Measurements from ENCODE around the gene SH2D4B. TPM values are rescaled to one million over a fixed set of nuclear protein-coding genes. Genes with fewer than 3 reads are reported as not detected.

Gene SH2D4B
- total RNA-seq, 4 donors from 2014 or later, result not detected

DNA sequence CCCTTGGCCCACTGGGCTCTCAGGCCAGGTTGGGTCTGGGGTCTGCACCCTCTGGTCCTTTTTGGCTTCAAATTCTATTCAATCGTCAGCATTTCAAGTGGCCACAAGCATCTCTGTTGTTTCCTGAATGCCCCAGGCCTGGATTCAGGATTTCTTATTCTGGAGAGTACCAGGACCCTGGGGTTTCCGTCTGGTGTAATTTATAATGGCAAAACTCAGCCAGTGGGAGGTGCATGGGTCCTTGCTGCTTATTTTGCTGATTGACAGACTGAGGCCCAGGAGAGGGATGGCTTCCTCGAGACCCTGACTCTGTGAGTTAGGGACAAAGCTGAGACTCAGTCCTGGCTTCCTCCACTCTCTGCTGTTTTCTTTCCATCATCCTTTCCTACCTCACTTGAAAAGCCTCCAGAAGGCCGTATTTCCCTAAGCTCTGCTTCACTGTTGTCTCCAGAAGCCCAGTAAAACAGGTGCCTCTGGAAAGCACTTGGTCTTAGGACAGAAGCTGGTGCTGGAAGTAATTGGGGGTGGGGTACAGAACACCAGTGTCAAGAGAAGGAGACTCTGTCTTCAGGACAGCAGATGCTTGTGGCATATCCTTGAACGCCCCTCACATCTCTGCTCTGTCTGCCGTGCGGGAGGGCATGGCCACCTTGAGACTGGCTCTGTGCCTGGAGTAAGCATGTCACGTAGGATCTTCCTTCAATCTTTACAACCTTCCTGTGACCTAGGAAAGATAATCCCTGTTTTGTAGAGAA is 39.4 kb upstream of the SH2D4B start:
- Histone ChIP-seq H3K4me1 (peaks cover 6 to 80% (median 34%) of the 10 kb centered on the region in 4 donors), H3K9me3 (no peaks in the 10 kb centered on the region), H3K27ac (peak overlapping the region; percentile 62 to 90 (median 82)), H3K36me3 (no peaks in the 10 kb centered on the region), H3K4me3 (no peak overlapping the region), H3K27me3 (no peaks in the 10 kb centered on the region)
- no peak for DNase-seq
- no peak for TF ChIP-seq POLR2A (IDR thresholded peaks at IDR 0.05)

GRCh38 chr10:80498833-80499741 is 38.6 kb upstream of the SH2D4B start:
- peak; percentile 61 to 95 (median 87) for DNase-seq
- Histone ChIP-seq H3K4me1 (peaks cover 6 to 80% (median 37%) of the 10 kb centered on the region in 4 donors), H3K4me3 (no peak overlapping the region)

GRCh38 chr10:80500572-80501380 is 36.9 kb upstream of the SH2D4B start:
- H3K4me3 ChIP-seq, result no peak overlapping the region
- peaks cover 6 to 90% (median 48%) of the 10 kb centered on the region in 4 donors for H3K4me1 ChIP-seq
- H3K36me3 ChIP-seq, result no peaks in the 10 kb centered on the region
- DNase-seq, result peak in 2 of 3 donors; percentile 60 to 67
- no peaks in the 10 kb centered on the region for H3K27me3 ChIP-seq
- TF ChIP-seq POLR2A (IDR thresholded peaks at IDR 0.05), result no peak
- TF ChIP-seq, protein P1, sequence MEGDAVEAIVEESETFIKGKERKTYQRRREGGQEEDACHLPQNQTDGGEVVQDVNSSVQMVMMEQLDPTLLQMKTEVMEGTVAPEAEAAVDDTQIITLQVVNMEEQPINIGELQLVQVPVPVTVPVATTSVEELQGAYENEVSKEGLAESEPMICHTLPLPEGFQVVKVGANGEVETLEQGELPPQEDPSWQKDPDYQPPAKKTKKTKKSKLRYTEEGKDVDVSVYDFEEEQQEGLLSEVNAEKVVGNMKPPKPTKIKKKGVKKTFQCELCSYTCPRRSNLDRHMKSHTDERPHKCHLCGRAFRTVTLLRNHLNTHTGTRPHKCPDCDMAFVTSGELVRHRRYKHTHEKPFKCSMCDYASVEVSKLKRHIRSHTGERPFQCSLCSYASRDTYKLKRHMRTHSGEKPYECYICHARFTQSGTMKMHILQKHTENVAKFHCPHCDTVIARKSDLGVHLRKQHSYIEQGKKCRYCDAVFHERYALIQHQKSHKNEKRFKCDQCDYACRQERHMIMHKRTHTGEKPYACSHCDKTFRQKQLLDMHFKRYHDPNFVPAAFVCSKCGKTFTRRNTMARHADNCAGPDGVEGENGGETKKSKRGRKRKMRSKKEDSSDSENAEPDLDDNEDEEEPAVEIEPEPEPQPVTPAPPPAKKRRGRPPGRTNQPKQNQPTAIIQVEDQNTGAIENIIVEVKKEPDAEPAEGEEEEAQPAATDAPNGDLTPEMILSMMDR (IDR thresholded peaks at IDR 0.05), result no peak
- H3K27ac ChIP-seq, result peak overlapping the region; percentile 44 to 76 (median 58)
- H3K9me3 ChIP-seq, result no peaks in the 10 kb centered on the region

More at GRCh38 chr10:80498833-80499741, 38.6 kb upstream of the SH2D4B start:
- Histone ChIP-seq H3K27me3 (no peaks in the 10 kb centered on the region), H3K9me3 (no peaks in the 10 kb centered on the region), H3K27ac (peak overlapping the region; percentile 62 to 90 (median 82)), H3K36me3 (no peaks in the 10 kb centered on the region)
- TF ChIP-seq, protein P1 (IDR thresholded peaks at IDR 0.05), result no peak
- TF ChIP-seq POLR2A (IDR thresholded peaks at IDR 0.05), result peak in 1 of 2 donors; percentile 13

GRCh38 chr10:80501381-80501912 is 36.3 kb upstream of the SH2D4B start:
- peak in 1 of 3 donors; percentile 43 for DNase-seq
- Histone ChIP-seq H3K9me3 (no peaks in the 10 kb centered on the region), H3K4me1 (peaks cover 6 to 93% (median 49%) of the 10 kb centered on the region in 4 donors), H3K4me3 (no peak overlapping the region), H3K27me3 (no peaks in the 10 kb centered on the region), H3K27ac (peak overlapping the region in 3 of 4 donors; percentile 6 to 48 (median 44)), H3K36me3 (no peaks in the 10 kb centered on the region)
- TF ChIP-seq POLR2A (IDR thresholded peaks at IDR 0.05), result no peak
- TF ChIP-seq, protein P1 (IDR thresholded peaks at IDR 0.05), result no peak

- Histone ChIP-seq H3K27ac (peak overlapping the region in 2 of 4 donors; percentile 6 to 48), H3K4me1 (peaks cover 6 to 89% (median 49%) of the 10 kb centered on the region in 4 donors), H3K9me3 (no peaks in the 10 kb centered on the region), H3K27me3 (no peaks in the 10 kb centered on the region), H3K36me3 (peaks cover 0 to 4% (median 0%) of the 10 kb centered on the region in 3 donors), H3K4me3 (no peak overlapping the region)
- DNase-seq, result peak in 1 of 3 donors; percentile 43
- no peak for TF ChIP-seq POLR2A (IDR thresholded peaks at IDR 0.05)
- TF ChIP-seq, protein P1 (IDR thresholded peaks at IDR 0.05), result no peak
Observed at GRCh38 chr10:80501913-80502521, 35.7 kb upstream of the SH2D4B start.
